Hematopoietic multipotent progenitor cell treated with erythropoietin and hydrocortisone succinate and interleukin-3 and kit ligand, for 6 days (in vitro differentiated cells): ENCODE results near the gene HOXA11.

Experiments
- DNase-seq: peaks from one replicate; pipeline ENCODE4 v3.0.0-alpha.2; 2015

HOXA11 gene

GRCh38 chr7:27144781-27145164 lies 40.3 kb downstream of the HOXA11 start:
- no peak for DNase-seq

- no peak for DNase-seq
Observed at GRCh38 chr7:27143950-27144780, 40.9 kb downstream of the HOXA11 start.

- peak; percentile 73 for DNase-seq
Observed at GRCh38 chr7:27143023-27143949, 41.7 kb downstream of the HOXA11 start, which contains the start of gene HOXA5. HOXA5 (minus strand) TSS chr7:27143681; CDS start chr7:27143607, 74 bp downstream.

- DNase-seq = no peak
Observed at GRCh38 chr7:27142580-27143022, 42.4 kb downstream of the HOXA11 start.

GRCh38 chr7:27141923-27142579 lies 43.0 kb downstream of the HOXA11 start:
- no peak for DNase-seq

- DNase-seq = no peak
Observed at GRCh38 chr7:27141137-27141922, 43.7 kb downstream of the HOXA11 start.

- no peak for DNase-seq
Observed at GRCh38 chr7:27140126-27140857, 44.7 kb downstream of the HOXA11 start.

GRCh38 chr7:27139334-27140125 lies 45.5 kb downstream of the HOXA11 start:
- DNase-seq = no peak

- DNase-seq = no peak
Observed at GRCh38 chr7:27138985-27139333, 46.1 kb downstream of the HOXA11 start.

GRCh38 chr7:27138472-27138871 lies 46.6 kb downstream of the HOXA11 start:
- no peak for DNase-seq

- DNase-seq = no peak
Observed at GRCh38 chr7:27137640-27138315, 47.3 kb downstream of the HOXA11 start.

- DNase-seq = no peak
Observed at GRCh38 chr7:27134392-27134791, 50.6 kb downstream of the HOXA11 start.

- DNase-seq = no peak
Observed at GRCh38 chr7:27133409-27134231, 51.4 kb downstream of the HOXA11 start.

GRCh38 chr7:27132978-27133377 lies 52.1 kb downstream of the HOXA11 start:
- no peak for DNase-seq

- DNase-seq = no peak
Observed at GRCh38 chr7:27132214-27132613, 52.8 kb downstream of the HOXA11 start.

- DNase-seq = no peak
Observed at GRCh38 chr7:27131390-27131819, 53.6 kb downstream of the HOXA11 start.
